Transverse colon (tissue), 4 donors: ENCODE data around the gene SH3RF3. TPM values are rescaled to one million over a fixed set of nuclear protein-coding genes. Genes with fewer than 3 reads are reported as not detected.

Experiments used
- DNase-seq: peaks from one replicate; pipeline ENCODE4 v3.0.0-alpha.2; 2019
- H3K27ac ChIP-seq, 4 donors: fragments of 200-600 bp; sonication (generic); 2 replicates each; pipeline ENCODE4 v1.5.1; 2016 to 2018; ENCODE audit warnings: inconsistent platforms in 4 of 4
- H3K27me3 ChIP-seq: fragments of 200-600 bp; sonication (generic); 2 replicates; pipeline ENCODE4 v1.5.1; 2017; ENCODE audit warnings: inconsistent platforms
- H3K36me3 ChIP-seq, 4 donors: fragments of 200-600 bp; sonication (generic); 2 replicates each; pipeline ENCODE4 v1.5.1; 2017 to 2019; ENCODE audit warnings: inconsistent platforms in 4 of 4
- H3K4me1 ChIP-seq, 4 donors: fragments of 200-600 bp; sonication (generic); 2 replicates each; pipeline ENCODE4 v1.5.1; 2017 to 2020; ENCODE audit warnings: inconsistent platforms in 4 of 4
- H3K4me3 ChIP-seq, 4 donors: fragments of 200-600 bp; sonication (generic); 1 replicate in 1 of 4; 2 replicates in 3 of 4; pipeline versions ENCODE4 v1.5.1 to v1.6.1; 2017 to 2019; ENCODE audit warnings: inconsistent platforms in 4 of 4
- H3K9me3 ChIP-seq, 2 donors: fragments of 200-600 bp; sonication (generic); 2 replicates each; pipeline ENCODE4 v1.5.1; 2017 to 2019; ENCODE audit warnings: inconsistent platforms in 2 of 2
- CTCF ChIP-seq, 5 experiments: fragments of 200-600 bp in 3 of 5; fragments of 450-650 bp in 2 of 5; sonication (generic) in 3 of 5; IDR thresholded peaks; 1 replicate in 2 of 5; 2 replicates in 3 of 5; pipeline ENCODE4 v1.5.1; 2016 to 2017; ENCODE audit warnings: antibody characterized with exemption in 5 of 5, inconsistent platforms in 3 of 5, mild to moderate bottlenecking in 2 of 5, moderate library complexity in 1 of 5
- EP300 ChIP-seq: sonication (generic); formaldehyde crosslinking; IDR thresholded peaks from one replicate; pipeline ENCODE4 v1.6.1; 2017; ENCODE audit warnings: antibody characterized with exemption, low read depth
- POLR2A ChIP-seq: fragments of 450-650 bp; IDR thresholded peaks from one replicate; pipeline ENCODE4 v1.6.1; 2016; ENCODE audit warnings: antibody characterized with exemption, mild to moderate bottlenecking, moderate library complexity
- POLR2AphosphoS5 ChIP-seq, 3 donors: sonication (generic); formaldehyde crosslinking; IDR thresholded peaks; one replicate each; pipeline ENCODE4 v1.6.1; 2016; ENCODE audit warnings: antibody characterized with exemption in 3 of 3
- WGBS, 2 donors: methylation state at CpG; one replicate each; pipeline ENCODE4 v1.1.5; 2018; ENCODE audit warnings: low coverage in 1 of 2; 5-methylcytosine and 5-hydroxymethylcytosine counted together
- in situ Hi-C, 4 donors: fragments of 200-750 bp; cut with MboI; loops; one replicate each; pipeline versions ENCODE4 v1.15.0 to v1.15.1; 2017; ENCODE audit warnings: low sequenced_read_pairs in 3 of 4, low pct_ligation_motif_present in 1 of 4, low pct_unique_long_range_greater_than_20kb in 1 of 4
- intact Hi-C: fragments of 100-400 bp; cut with DNase I; formaldehyde crosslinking; loops from one replicate; pipeline ENCODE4 v1.15.1; 2023; ENCODE audit warnings: low total_unique reads
- total RNA-seq, 4 donors: library from RNA; depleted of rRNA; stranded (reverse); fragments of >200 nt; gene quantifications; one replicate each; pipeline ENCODE4 v1.1.0, GENCODE V29; 2016

The SH3RF3 gene
- total RNA-seq, 4 donors from 2014 or later: 1.9 to 8.8 (median 2.9) TPM

DNA sequence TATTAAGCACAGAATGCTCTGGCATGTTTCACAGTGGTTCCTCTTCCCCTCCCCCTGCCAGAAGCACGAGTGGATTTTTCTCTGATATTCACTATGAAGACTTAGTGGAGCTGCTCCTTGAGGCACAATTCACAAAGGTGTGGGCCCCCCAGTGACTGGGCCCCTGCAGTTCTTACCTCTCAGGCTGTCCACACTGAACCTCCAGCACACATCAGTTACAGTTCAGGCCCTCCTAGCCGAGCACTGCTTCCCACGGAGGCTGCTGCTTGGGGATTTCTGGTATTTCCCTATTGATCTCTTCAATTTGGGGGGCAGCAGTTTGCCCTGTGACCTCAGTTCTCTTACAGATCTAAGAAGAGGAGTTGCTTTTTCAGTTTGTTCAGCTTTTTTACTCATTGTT, 236.1 kb downstream of the SH3RF3 start:
- no peak overlapping the region for H3K4me3 ChIP-seq
- no peak for DNase-seq
- TF ChIP-seq EP300: no peak
- TF ChIP-seq POLR2AphosphoS5 (IDR thresholded peaks at IDR 0.05): no peak
- TF ChIP-seq POLR2A: no peak
- no peak for TF ChIP-seq CTCF (IDR thresholded peaks at IDR 0.05)
- intact Hi-C loops: no loop called here
- WGBS, 2 donors: 65 to 72% methylated on average over 3 of the region's 3 CpGs
- peaks cover 0 to 11% of the 10 kb centered on the region in 2 donors for H3K9me3 ChIP-seq
- H3K4me1 ChIP-seq: no peaks in the 10 kb centered on the region
- H3K27me3 ChIP-seq: no peaks in the 10 kb centered on the region
- in situ Hi-C loops: no loop called here
- H3K36me3 ChIP-seq: no peaks in the 10 kb centered on the region
- H3K27ac ChIP-seq: no peak overlapping the region

DNA sequence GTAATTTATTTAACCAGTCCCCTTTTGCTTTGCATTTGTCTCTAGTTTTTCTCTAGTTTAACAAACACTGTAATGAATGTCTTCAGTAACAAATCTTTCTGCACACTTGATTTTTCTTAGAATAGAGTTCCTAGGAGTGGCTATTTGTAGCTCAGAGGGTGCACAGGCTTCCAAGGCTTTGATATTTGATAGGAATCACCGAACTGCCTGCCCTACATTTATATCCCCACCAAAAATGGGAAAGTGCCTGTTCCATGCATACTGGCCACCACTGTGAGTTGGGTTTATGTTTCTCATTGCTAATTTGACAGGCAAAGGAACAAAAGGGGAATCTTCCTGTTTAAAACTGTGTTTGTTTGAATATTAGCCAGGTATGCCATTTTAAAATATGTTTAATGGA, 238.7 kb downstream of the SH3RF3 start:
- H3K36me3 ChIP-seq: no peaks in the 10 kb centered on the region
- no peak overlapping the region for H3K27ac ChIP-seq
- H3K4me3 ChIP-seq: no peak overlapping the region
- WGBS, 2 donors: 72 to 88% methylated on average over 1 of the region's 1 CpG
- intact Hi-C loops: no loop called here
- in situ Hi-C loops: no loop called here
- TF ChIP-seq CTCF (IDR thresholded peaks at IDR 0.05) (no peak), POLR2A (no peak), EP300 (no peak), POLR2AphosphoS5 (IDR thresholded peaks at IDR 0.05) (no peak)
- peaks cover 0 to 3% (median 0%) of the 10 kb centered on the region in 4 donors for H3K4me1 ChIP-seq
- no peaks in the 10 kb centered on the region for H3K9me3 ChIP-seq
- no peaks in the 10 kb centered on the region for H3K27me3 ChIP-seq
- no peak for DNase-seq

DNA sequence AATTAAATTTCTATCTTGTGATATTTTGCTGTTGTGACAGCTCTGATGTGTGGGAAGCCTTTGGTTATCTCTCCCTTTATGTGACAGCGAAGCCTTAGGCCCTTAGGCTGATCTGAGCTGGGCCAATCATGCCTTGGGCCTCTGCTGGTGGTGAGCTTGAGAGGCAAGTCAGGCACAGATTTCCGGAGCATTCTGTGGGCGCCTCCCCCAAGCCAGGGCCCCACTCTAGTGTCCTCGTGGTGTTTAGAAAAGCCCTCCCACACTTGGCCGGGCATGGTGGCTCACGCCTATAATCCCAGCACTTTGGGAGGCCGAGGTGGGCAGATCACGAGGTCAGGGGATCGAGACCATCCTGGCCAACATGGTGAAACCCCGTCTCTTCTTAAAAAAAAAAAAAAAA, 239.8 kb downstream of the SH3RF3 start:
- no peaks in the 10 kb centered on the region for H3K36me3 ChIP-seq
- no peak for DNase-seq
- no peaks in the 10 kb centered on the region for H3K27me3 ChIP-seq
- H3K9me3 ChIP-seq: no peaks in the 10 kb centered on the region
- 89 to 100% methylated on average over 1 to 10 of the region's 10 CpGs for WGBS, 2 donors
- H3K4me3 ChIP-seq: no peak overlapping the region
- in situ Hi-C loops (no loop called here), intact Hi-C loops (no loop called here)
- no peak for TF ChIP-seq EP300
- no peak for TF ChIP-seq CTCF (IDR thresholded peaks at IDR 0.05)
- no peak for TF ChIP-seq POLR2AphosphoS5 (IDR thresholded peaks at IDR 0.05)
- TF ChIP-seq POLR2A: no peak
- H3K27ac ChIP-seq: no peak overlapping the region
- peaks cover 0 to 3% (median 0%) of the 10 kb centered on the region in 4 donors for H3K4me1 ChIP-seq

DNA sequence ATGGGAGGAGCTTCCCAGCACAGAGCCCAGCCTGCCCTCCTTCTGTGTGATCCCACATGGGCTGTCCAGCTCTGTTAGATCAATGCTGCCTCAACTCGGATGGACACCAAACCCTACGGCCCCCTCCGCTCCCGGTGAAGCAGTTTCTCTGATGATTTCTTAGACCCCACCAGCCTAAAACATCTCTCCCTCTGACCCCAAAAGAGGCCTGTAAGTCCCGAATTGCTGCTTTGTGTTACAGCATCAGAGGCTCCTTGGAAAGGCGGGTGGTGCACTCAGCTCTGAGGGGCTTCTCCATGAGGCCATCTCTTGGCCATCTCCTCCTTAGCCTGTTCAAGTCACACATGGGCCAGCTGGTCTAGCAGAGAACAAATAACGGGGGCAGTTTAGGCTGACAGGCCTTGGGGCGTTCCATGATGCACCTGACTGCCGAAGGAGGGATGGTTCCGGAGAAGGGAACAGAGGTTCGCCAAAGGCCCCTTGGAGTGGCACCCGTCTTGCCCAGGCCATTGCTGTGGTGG, 240.7 kb downstream of the SH3RF3 start:
- intact Hi-C loops: no loop called here
- no peaks in the 10 kb centered on the region for H3K36me3 ChIP-seq
- no peaks in the 10 kb centered on the region for H3K9me3 ChIP-seq
- TF ChIP-seq POLR2AphosphoS5 (IDR thresholded peaks at IDR 0.05): no peak
- no peak for TF ChIP-seq POLR2A
- no peak for TF ChIP-seq EP300
- TF ChIP-seq CTCF (IDR thresholded peaks at IDR 0.05): no peak
- 91% methylated on average over 12 of the region's 12 CpGs; no CpG with 5 or more reads in 1 of the 2 donors for WGBS, 2 donors
- H3K27me3 ChIP-seq: no peaks in the 10 kb centered on the region
- H3K4me3 ChIP-seq: no peak overlapping the region
- DNase-seq: no peak
- H3K4me1 ChIP-seq: peaks cover 0 to 3% (median 0%) of the 10 kb centered on the region in 4 donors
- no peak overlapping the region for H3K27ac ChIP-seq
- in situ Hi-C loops: no loop called here
